ENCODE measurements around the gene SUFU.
A peak's percentile ranks its signal among the peaks of the same experiment; 100 is the strongest.
"Not testable (repeated sequence)": the region's sequence is repeated elsewhere in the genome, so short reads cannot be mapped to it uniquely, and the experiment has no call there.

Gene SUFU

GRCh38 chr10:102484021-102484420 lies 19.8 kb upstream of the SUFU start:
- DNase-seq, result no peak

GRCh38 chr10:102485093-102485784 lies 18.5 kb upstream of the SUFU start:
- no peak for DNase-seq

GRCh38 chr10:102491136-102491535 lies 12.6 kb upstream of the SUFU start:
- no peak for DNase-seq

- DNase-seq, result no peak
Observed at GRCh38 chr10:102492344-102492939, 11.3 kb upstream of the SUFU start.

GRCh38 chr10:102492983-102493382 lies 10.8 kb upstream of the SUFU start:
- DNase-seq, result no peak

GRCh38 chr10:102493771-102494170 lies 10.0 kb upstream of the SUFU start:
- DNase-seq, result no peak

- no peak for DNase-seq
Observed at GRCh38 chr10:102497545-102497944, 6.2 kb upstream of the SUFU start.

GRCh38 chr10:102499356-102499755 lies 4.4 kb upstream of the SUFU start:
- no peak for DNase-seq

- not testable (repeated sequence) for DNase-seq
Observed at GRCh38 chr10:102500686-102501085, 3.1 kb upstream of the SUFU start.

GRCh38 chr10:102501201-102502028 lies 2.4 kb upstream of the SUFU start:
- DNase-seq, result no peak

- peak; percentile 98 for DNase-seq
Observed at GRCh38 chr10:102502029-102502336, 1.8 kb upstream of the SUFU start.

- DNase-seq, result peak; percentile 94
Observed at GRCh38 chr10:102502337-102503151, 1.2 kb upstream of the SUFU start, which contains the start of gene ACTR1A. Gene ACTR1A (minus strand): TSS chr10:102502712. CDS start chr10:102502647, 65 bp downstream.

GRCh38 chr10:102504179-102504975 lies 605 bp downstream of the SUFU start:
- peak; percentile 35 for DNase-seq

GRCh38 chr10:102504976-102505300 lies 1.2 kb downstream of the SUFU start:
- DNase-seq, result no peak

GRCh38 chr10:102505462-102506115 lies 1.8 kb downstream of the SUFU start:
- no peak for DNase-seq

GRCh38 chr10:102507521-102507920 lies 3.7 kb downstream of the SUFU start:
- no peak for DNase-seq

- DNase-seq, result no peak
Observed at GRCh38 chr10:102508506-102508905, 4.7 kb downstream of the SUFU start.

- no peak for DNase-seq
Observed at GRCh38 chr10:102509387-102509786, 5.6 kb downstream of the SUFU start.

GRCh38 chr10:102511583-102512274 lies 8.0 kb downstream of the SUFU start:
- DNase-seq, result no peak

- no peak for DNase-seq
Observed at GRCh38 chr10:102514487-102515311, 10.9 kb downstream of the SUFU start.
